Common myeloid progenitor, CD34-positive (primary cell): Measurements from ENCODE around the gene ALDOB.
A peak's percentile ranks its signal among the peaks of the same experiment; 100 is the strongest.

Experiments
- CTCF ChIA-PET: fragments of 350-600 bp; sonication (Branson Sonifier 250); formaldehyde crosslinking; loops from one replicate; lab custom pipeline; 2021; ENCODE audit warnings: antibody characterized with exemption; lab: Charles Lee
- POLR2A ChIA-PET: fragments of 350-600 bp; sonication (Branson Sonifier 250); formaldehyde crosslinking; loops from one replicate; lab custom pipeline; 2021; ENCODE audit warnings: antibody characterized with exemption; lab: Charles Lee
- DNase-seq, 3 donors: peaks; one replicate each; pipeline versions ENCODE4 v3.0.0 to v3.0.0-alpha.2; 2013
- H3K27ac ChIP-seq, 2 experiments: 1 replicate in 1 of 2; 2 replicates in 1 of 2; pipeline ENCODE4 v1.7.0; 2013; ENCODE audit warnings: inconsistent platforms in 2 of 2, low read length in 2 of 2, mild to moderate bottlenecking in 2 of 2, low read depth in 1 of 2, moderate library complexity in 1 of 2; ENCODE audit not compliant: severe bottlenecking in 2 of 2, insufficient read depth in 1 of 2, poor library complexity in 1 of 2
- H3K27me3 ChIP-seq, 5 experiments: replicated peaks in 2 of 5; 1 replicate in 3 of 5; 2 replicates in 2 of 5; pipeline versions ENCODE4 v1.6.1 to v1.7.0; 2013; ENCODE audit warnings: low read length in 4 of 5, mild to moderate bottlenecking in 2 of 5, moderate library complexity in 2 of 5, inconsistent platforms in 1 of 5; ENCODE audit not compliant: insufficient read depth in 5 of 5, control insufficient read depth in 4 of 5
- H3K36me3 ChIP-seq, 4 experiments: 1 replicate in 2 of 4; 2 replicates in 2 of 4; pipeline versions ENCODE4 v1.6.1 to v1.7.0; 2013; ENCODE audit warnings: low read length in 3 of 4, control low read depth in 1 of 4, mild to moderate bottlenecking in 1 of 4; ENCODE audit not compliant: control insufficient read depth in 4 of 4, insufficient read depth in 4 of 4
- H3K4me1 ChIP-seq, 4 experiments: 1 replicate in 3 of 4; 2 replicates in 1 of 4; pipeline versions ENCODE4 v1.6.1 to v1.7.1; 2013; ENCODE audit warnings: low read length in 3 of 4, mild to moderate bottlenecking in 3 of 4, control low read depth in 1 of 4, inconsistent platforms in 1 of 4, moderate library complexity in 1 of 4; ENCODE audit not compliant: control insufficient read depth in 4 of 4, insufficient read depth in 4 of 4; ENCODE audit errors: control extremely low read depth in 1 of 4
- H3K4me3 ChIP-seq, 7 experiments: 1 replicate in 4 of 7; 2 replicates in 3 of 7; pipeline versions ENCODE4 v1.5.1 to v1.7.0; 2013; ENCODE audit warnings: mild to moderate bottlenecking in 7 of 7, low read length in 6 of 7, moderate library complexity in 6 of 7, inconsistent platforms in 2 of 7, low read depth in 2 of 7, control low read depth in 1 of 7; ENCODE audit not compliant: insufficient read depth in 4 of 7, control insufficient read depth in 1 of 7; ENCODE audit errors: extremely low read depth in 1 of 7
- H3K9me3 ChIP-seq, 5 experiments: 1 replicate in 4 of 5; 2 replicates in 1 of 5; pipeline versions ENCODE4 v1.6.1 to v1.7.1; 2013; ENCODE audit warnings: low read length in 4 of 5, mild to moderate bottlenecking in 2 of 5, inconsistent platforms in 1 of 5, low read depth in 1 of 5, moderate library complexity in 1 of 5; ENCODE audit not compliant: control insufficient read depth in 4 of 5, insufficient read depth in 2 of 5; ENCODE audit errors: control extremely low read depth in 1 of 5
- WGBS: methylation state at CpG from one replicate; pipeline ENCODE4 v1.1.5; 2013; ENCODE audit not compliant: insufficient coverage; 5-methylcytosine and 5-hydroxymethylcytosine counted together

ALDOB gene

DNA sequence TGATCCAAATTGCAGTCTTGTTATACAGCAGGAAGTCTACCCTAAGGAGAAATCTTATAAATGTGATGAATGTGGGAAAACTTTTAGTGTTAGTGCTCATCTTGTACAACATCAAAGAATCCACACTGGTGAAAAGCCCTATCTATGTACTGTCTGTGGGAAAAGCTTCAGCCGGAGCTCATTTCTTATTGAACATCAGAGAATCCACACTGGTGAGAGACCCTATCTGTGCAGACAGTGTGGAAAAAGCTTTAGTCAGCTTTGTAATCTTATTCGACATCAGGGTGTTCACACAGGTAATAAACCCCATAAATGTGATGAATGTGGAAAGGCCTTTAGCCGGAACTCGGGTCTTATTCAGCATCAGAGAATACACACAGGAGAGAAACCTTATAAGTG is 26.5 kb downstream of the ALDOB start:
- no peaks in the 10 kb centered on the region for H3K27me3 ChIP-seq
- no peaks in the 10 kb centered on the region for H3K4me1 ChIP-seq
- WGBS, result 97% methylated on average over 3 of the region's 4 CpGs
- ChIA-PET CTCF (interaction anchor here (1.4 to 1.6 kb wide), 2 partner anchors 10 to 14 kb away, joined by 4 to 7 read pairs; partner anchors contain the start of gene ZNF189), POLR2A (no interaction called here)
- H3K36me3 ChIP-seq, result peaks cover 31 to 65% (median 48%) of the 10 kb centered on the region in 4 experiments
- DNase-seq, result peak in 1 of 3 donors; percentile 33
- peak overlapping the region in 1 of 7 experiments; percentile 11 for H3K4me3 ChIP-seq
- H3K27ac ChIP-seq, result no peak overlapping the region
- peaks cover 28 to 84% (median 53%) of the 10 kb centered on the region in 5 experiments for H3K9me3 ChIP-seq

DNA sequence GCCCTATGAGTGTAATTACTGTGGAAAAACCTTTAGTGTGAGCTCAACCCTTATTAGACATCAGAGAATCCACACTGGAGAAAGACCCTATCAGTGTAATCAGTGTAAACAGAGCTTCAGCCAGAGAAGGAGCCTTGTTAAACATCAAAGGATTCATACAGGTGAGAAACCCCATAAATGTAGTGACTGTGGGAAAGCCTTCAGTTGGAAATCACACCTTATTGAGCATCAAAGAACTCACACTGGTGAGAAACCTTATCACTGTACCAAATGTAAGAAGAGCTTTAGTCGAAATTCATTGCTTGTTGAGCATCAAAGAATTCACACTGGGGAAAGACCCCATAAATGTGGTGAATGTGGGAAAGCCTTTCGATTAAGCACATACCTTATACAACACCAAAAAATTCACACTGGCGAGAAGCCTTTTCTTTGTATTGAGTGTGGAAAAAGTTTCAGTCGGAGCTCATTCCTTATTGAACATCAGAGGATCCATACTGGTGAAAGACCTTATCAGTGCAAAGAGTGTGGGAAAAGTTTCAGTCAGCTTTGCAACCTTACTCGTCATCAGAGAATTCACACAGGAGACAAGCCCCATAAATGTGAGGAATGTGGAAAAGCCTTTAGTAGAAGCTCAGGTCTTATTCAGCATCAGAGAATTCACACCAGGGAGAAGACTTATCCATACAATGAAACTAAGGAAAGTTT is 27.0 kb downstream of the ALDOB start:
- CTCF ChIA-PET, result interaction anchor here (1.0 to 1.6 kb wide), 3 partner anchors 9 to 37 kb away, joined by 3 to 7 read pairs (median 4); partner anchors contain the start of gene ZNF189
- POLR2A ChIA-PET, result no interaction called here
- peak in 1 of 3 donors; percentile 30 for DNase-seq
- H3K4me3 ChIP-seq, result peak overlapping the region in 1 of 7 experiments; percentile 28
- no peak overlapping the region for H3K27ac ChIP-seq
- WGBS, result 100% methylated on average over 1 of the region's 5 CpGs
- H3K9me3 ChIP-seq, result peaks cover 28 to 86% (median 55%) of the 10 kb centered on the region in 5 experiments
- H3K27me3 ChIP-seq, result no peaks in the 10 kb centered on the region
- H3K36me3 ChIP-seq, result peaks cover 37 to 68% (median 52%) of the 10 kb centered on the region in 4 experiments
- H3K4me1 ChIP-seq, result no peaks in the 10 kb centered on the region

DNA sequence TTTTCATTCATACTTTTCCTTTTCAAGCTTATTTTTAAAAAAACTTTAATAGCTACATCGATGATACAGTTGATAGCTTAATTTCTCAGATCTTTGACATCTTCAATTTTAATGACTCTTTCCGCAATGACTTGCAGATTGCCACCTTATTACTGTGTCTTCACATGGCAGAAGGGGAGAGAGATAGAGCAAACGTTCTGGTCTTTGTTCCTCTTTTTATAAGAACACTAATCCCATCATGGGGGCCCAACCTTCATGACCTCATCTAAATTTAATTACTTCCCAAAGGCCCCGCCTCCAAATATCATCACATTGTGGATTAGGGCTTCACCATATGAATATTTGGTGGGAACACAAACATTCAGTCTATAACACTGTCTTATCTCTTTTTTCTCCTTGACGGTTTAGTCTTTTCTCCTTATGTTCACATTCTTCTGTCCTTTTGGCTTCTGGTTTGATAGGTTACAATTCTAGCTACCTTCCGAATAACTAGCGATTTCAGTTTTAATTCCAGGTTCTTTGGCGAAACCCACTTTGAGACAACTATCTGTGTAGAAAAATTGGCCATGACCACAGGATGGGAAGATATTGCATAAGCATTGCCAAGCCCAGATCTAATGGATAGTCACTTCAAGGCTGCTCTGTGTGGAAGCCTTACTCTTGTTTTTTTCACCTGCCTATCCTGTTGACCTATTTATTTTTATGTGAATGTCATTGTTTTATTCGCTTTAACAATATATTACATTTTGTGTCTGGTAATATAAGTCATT is 31.9 kb downstream of the ALDOB start:
- POLR2A ChIA-PET, result no interaction called here
- H3K4me3 ChIP-seq, result peak overlapping the region in 1 of 7 experiments; percentile 11
- peaks cover 54 to 86% (median 69%) of the 10 kb centered on the region in 4 experiments for H3K36me3 ChIP-seq
- peaks cover 9 to 18% (median 11%) of the 10 kb centered on the region in 4 experiments for H3K4me1 ChIP-seq
- DNase-seq, result peak in 2 of 3 donors; percentile 29 to 56
- peaks cover 22 to 64% (median 39%) of the 10 kb centered on the region in 5 experiments for H3K9me3 ChIP-seq
- CTCF ChIA-PET, result interaction anchor here (1.5 to 1.8 kb wide), 2 partner anchors 21 to 45 kb away, joined by 4 to 5 read pairs; no protein-coding TSS in a partner anchor
- WGBS, result 97% methylated on average over 7 of the region's 9 CpGs
- no peaks in the 10 kb centered on the region for H3K27me3 ChIP-seq
- no peak overlapping the region for H3K27ac ChIP-seq

DNA sequence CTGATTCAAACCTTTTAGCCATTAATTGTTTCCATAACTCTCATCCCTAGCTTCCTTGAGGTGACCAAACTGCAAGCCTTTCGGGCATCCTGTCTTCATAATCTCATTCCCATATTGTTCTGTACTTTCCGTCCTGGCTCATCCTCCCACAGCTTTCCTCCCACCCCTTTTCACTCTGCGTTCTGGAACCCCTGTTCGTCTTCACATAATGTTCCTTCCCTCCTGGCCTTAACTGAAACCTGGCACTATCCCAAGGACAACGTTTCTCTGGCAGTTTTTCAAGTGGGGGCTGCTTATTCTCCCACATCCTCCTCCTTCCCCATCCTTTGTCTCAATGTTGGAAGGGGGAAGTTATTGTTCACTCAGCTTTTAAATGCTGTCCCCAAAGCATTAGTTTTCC is 35.5 kb downstream of the ALDOB start:
- Histone ChIP-seq H3K4me1 (peaks cover 9 to 29% (median 15%) of the 10 kb centered on the region in 4 experiments), H3K27ac (peak overlapping the region in 1 of 2 experiments; percentile 82), H3K9me3 (peaks cover 9 to 33% (median 17%) of the 10 kb centered on the region in 5 experiments), H3K36me3 (peaks cover 31 to 56% (median 44%) of the 10 kb centered on the region in 4 experiments), H3K4me3 (peak overlapping the region in 3 of 7 experiments; percentile 72 to 100 (median 95)), H3K27me3 (no peaks in the 10 kb centered on the region)
- POLR2A ChIA-PET, result no interaction called here
- CTCF ChIA-PET, result interaction anchor here (1.7 kb wide), 1 partner anchor 9 kb away, joined by 7 read pairs; no protein-coding TSS in a partner anchor
- no peak for DNase-seq
- WGBS, result 68% methylated on average over 4 of the region's 5 CpGs

DNA sequence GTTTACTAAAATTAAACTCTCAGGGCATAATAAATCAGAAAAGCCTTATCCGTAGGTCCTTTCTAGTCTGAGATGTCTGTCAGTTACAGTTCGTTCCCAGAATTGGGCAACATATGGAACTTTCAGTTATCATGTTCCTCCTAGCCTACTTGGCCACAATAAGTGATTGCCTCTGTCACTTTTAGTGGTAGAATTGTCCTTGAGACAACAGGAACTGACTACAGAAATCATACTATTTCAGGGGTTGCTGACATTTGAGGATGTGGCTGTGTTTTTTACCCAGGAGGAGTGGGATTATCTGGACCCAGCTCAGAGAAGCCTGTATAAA is 36.0 kb downstream of the ALDOB start:
- Histone ChIP-seq H3K4me1 (peaks cover 9 to 29% (median 15%) of the 10 kb centered on the region in 4 experiments), H3K36me3 (peaks cover 28 to 56% (median 41%) of the 10 kb centered on the region in 4 experiments), H3K27me3 (no peaks in the 10 kb centered on the region), H3K9me3 (peaks cover 8 to 33% (median 13%) of the 10 kb centered on the region in 5 experiments), H3K4me3 (peak overlapping the region; percentile 57 to 100 (median 87)), H3K27ac (peak overlapping the region; percentile 82 to 98)
- peak in 1 of 3 donors; percentile 45 for DNase-seq
- POLR2A ChIA-PET, result no interaction called here
- 0% methylated on average over 2 of the region's 2 CpGs for WGBS
- CTCF ChIA-PET, result interaction anchor here (1.7 to 1.8 kb wide), 2 partner anchors 9 to 17 kb away, joined by 4 to 7 read pairs; no protein-coding TSS in a partner anchor

DNA sequence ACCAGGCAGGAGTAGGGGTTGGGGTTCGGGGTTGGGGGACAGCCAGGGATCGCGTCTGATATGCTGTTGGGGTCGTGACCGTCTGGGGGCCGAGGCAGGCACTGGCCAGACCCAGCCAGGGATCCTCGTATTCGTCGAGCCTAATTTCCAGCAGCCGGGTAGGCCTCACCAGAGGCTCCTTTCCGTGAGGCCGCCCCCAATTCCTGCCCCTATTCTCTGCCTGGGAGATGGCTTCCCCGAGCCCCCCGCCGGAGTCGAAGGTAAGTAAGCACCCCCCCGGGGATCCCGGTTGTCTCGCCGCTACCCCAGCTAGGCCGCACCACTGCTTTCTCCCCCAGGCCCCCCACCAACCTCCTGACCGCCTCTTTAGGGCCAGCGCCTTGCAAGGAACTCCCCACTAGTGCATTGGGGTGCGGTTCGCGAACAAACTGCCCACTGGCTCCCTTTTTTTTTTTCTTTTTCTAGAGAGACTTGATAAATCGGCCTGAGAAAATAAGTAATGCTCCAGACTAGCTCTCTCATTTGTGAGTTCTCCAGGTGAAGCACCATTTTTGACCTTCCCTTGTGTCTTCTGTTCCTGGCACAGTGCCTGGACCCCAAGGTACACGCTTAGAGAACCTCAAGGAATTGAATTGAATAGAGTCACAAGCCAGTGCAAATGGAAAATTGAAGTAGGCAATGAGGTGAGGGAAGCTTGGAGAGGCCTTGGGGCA is 36.5 kb downstream of the ALDOB start:
- POLR2A ChIA-PET, result interaction anchor here (0.6 kb wide), 1 partner anchor 135 kb away, joined by 3 read pairs; the partner anchor contains the start of gene RNF20
- DNase-seq, result peak in 2 of 3 donors; percentile 16 to 22

More for the DNA sequence above, 36.5 kb downstream of the ALDOB start:
- Histone ChIP-seq H3K9me3 (peaks cover 9 to 32% (median 12%) of the 10 kb centered on the region in 5 experiments), H3K36me3 (peaks cover 25 to 55% (median 42%) of the 10 kb centered on the region in 4 experiments), H3K27ac (peak overlapping the region; percentile 82 to 98), H3K4me1 (peaks cover 9 to 29% (median 15%) of the 10 kb centered on the region in 4 experiments), H3K4me3 (peak overlapping the region; percentile 57 to 100 (median 87)), H3K27me3 (no peaks in the 10 kb centered on the region)
- under 1% methylated on average over 19 of the region's 28 CpGs for WGBS
- CTCF ChIA-PET, result interaction anchor here (1.6 to 2.3 kb wide), 4 partner anchors 10 to 87 kb away, joined by 3 to 10 read pairs (median 6); a partner anchor contains a TSS
